ENCODE results near the gene ZFP69. TPM values are rescaled to one million over a fixed set of nuclear protein-coding genes. Genes with fewer than 3 reads are reported as not detected.

ZFP69 gene
- total RNA-seq, 1 donor from 2014 or later, result 1.8 TPM

- Histone ChIP-seq H3K27me3 (ENCODE audit: insufficient read depth, low read length) (no peaks in the 10 kb centered on the region), H3K79me2 (ENCODE audit: insufficient read depth, low read length) (peaks cover 4% of the 10 kb centered on the region), H3K4me3 (ENCODE audit: insufficient read depth, low read depth, low read length) (no peak overlapping the region), H2AFZ (ENCODE audit: low read depth, low read length) (no peak overlapping the region), H3K36me3 (ENCODE audit: insufficient read depth, low read length) (no peaks in the 10 kb centered on the region), H4K20me1 (ENCODE audit: insufficient read depth, low read length) (no peaks in the 10 kb centered on the region), H3K9me3 (ENCODE audit: insufficient read depth, low read depth, low read length) (no peaks in the 10 kb centered on the region), H3K27ac (ENCODE audit: low read depth, low read length) (no peak overlapping the region), H3K4me1 (ENCODE audit: insufficient read depth, low read length) (peaks cover 8% of the 10 kb centered on the region), H3K4me2 (ENCODE audit: low read length) (no peak overlapping the region), H3K9ac (ENCODE audit: low read length) (no peak overlapping the region)
- H3K27me3 Mint-ChIP-seq (ENCODE audit: low read depth, unreplicated experiment), result no peaks in the 10 kb centered on the region
- no peak overlapping the region for H3K4me3 Mint-ChIP-seq (ENCODE audit: unreplicated experiment)
- no peak for DNase-seq (ENCODE audit: low read depth)
- no peaks in the 10 kb centered on the region for H3K9me3 Mint-ChIP-seq (ENCODE audit: unreplicated experiment)
- H3K36me3 Mint-ChIP-seq (ENCODE audit: low read depth, unreplicated experiment), result no peaks in the 10 kb centered on the region
- H3K27ac Mint-ChIP-seq (ENCODE audit: unreplicated experiment), result no peak overlapping the region
- H3K4me1 Mint-ChIP-seq (ENCODE audit: low read depth, unreplicated experiment), result peaks cover 3% of the 10 kb centered on the region
- TF ChIP-seq CTCF (IDR thresholded peaks at IDR 0.05; ENCODE audit: insufficient read depth, low read depth, low read length) (no peak), EZH2 (IDR thresholded peaks at IDR 0.05; ENCODE audit: insufficient read depth, low read length) (no peak)
- no peak for FAIRE-seq
Measured at GRCh38 chr1:40534589-40534988, 57.5 kb downstream of the ZFP69 start.

GRCh38 chr1:40535732-40536131 is 58.6 kb downstream of the ZFP69 start:
- Mint-ChIP-seq H3K36me3 (ENCODE audit: low read depth, unreplicated experiment) (no peaks in the 10 kb centered on the region), H3K27me3 (ENCODE audit: low read depth, unreplicated experiment) (no peaks in the 10 kb centered on the region), H3K4me1 (ENCODE audit: low read depth, unreplicated experiment) (peaks cover 3% of the 10 kb centered on the region), H3K9me3 (ENCODE audit: unreplicated experiment) (no peaks in the 10 kb centered on the region), H3K27ac (ENCODE audit: unreplicated experiment) (no peak overlapping the region), H3K4me3 (ENCODE audit: unreplicated experiment) (no peak overlapping the region)
- TF ChIP-seq CTCF (IDR thresholded peaks at IDR 0.05; ENCODE audit: insufficient read depth, low read depth, low read length) (no peak), EZH2 (IDR thresholded peaks at IDR 0.05; ENCODE audit: insufficient read depth, low read length) (no peak)
- Histone ChIP-seq H4K20me1 (ENCODE audit: insufficient read depth, low read length) (no peaks in the 10 kb centered on the region), H3K27ac (ENCODE audit: low read depth, low read length) (no peak overlapping the region), H3K9ac (ENCODE audit: low read length) (no peak overlapping the region), H3K36me3 (ENCODE audit: insufficient read depth, low read length) (no peaks in the 10 kb centered on the region), H3K4me2 (ENCODE audit: low read length) (no peak overlapping the region), H3K9me3 (ENCODE audit: insufficient read depth, low read depth, low read length) (no peaks in the 10 kb centered on the region), H3K79me2 (ENCODE audit: insufficient read depth, low read length) (peaks cover 4% of the 10 kb centered on the region), H2AFZ (ENCODE audit: low read depth, low read length) (no peak overlapping the region), H3K27me3 (ENCODE audit: insufficient read depth, low read length) (no peaks in the 10 kb centered on the region), H3K4me3 (ENCODE audit: insufficient read depth, low read depth, low read length) (no peak overlapping the region), H3K4me1 (ENCODE audit: insufficient read depth, low read length) (peaks cover 5% of the 10 kb centered on the region)
- FAIRE-seq, result no peak
- DNase-seq (ENCODE audit: low read depth), result no peak

GRCh38 chr1:40539338-40539737 is 62.2 kb downstream of the ZFP69 start:
- Histone ChIP-seq H3K27me3 (ENCODE audit: insufficient read depth, low read length) (no peaks in the 10 kb centered on the region), H3K9ac (ENCODE audit: low read length) (no peak overlapping the region), H3K4me1 (ENCODE audit: insufficient read depth, low read length) (no peaks in the 10 kb centered on the region), H4K20me1 (ENCODE audit: insufficient read depth, low read length) (no peaks in the 10 kb centered on the region), H3K79me2 (ENCODE audit: insufficient read depth, low read length) (no peaks in the 10 kb centered on the region), H3K36me3 (ENCODE audit: insufficient read depth, low read length) (peaks cover 3% of the 10 kb centered on the region), H3K4me2 (ENCODE audit: low read length) (no peak overlapping the region), H2AFZ (ENCODE audit: low read depth, low read length) (no peak overlapping the region), H3K27ac (ENCODE audit: low read depth, low read length) (no peak overlapping the region), H3K4me3 (ENCODE audit: insufficient read depth, low read depth, low read length) (no peak overlapping the region), H3K9me3 (ENCODE audit: insufficient read depth, low read depth, low read length) (no peaks in the 10 kb centered on the region)
- Mint-ChIP-seq H3K27me3 (ENCODE audit: low read depth, unreplicated experiment) (no peaks in the 10 kb centered on the region), H3K27ac (ENCODE audit: unreplicated experiment) (no peak overlapping the region), H3K4me3 (ENCODE audit: unreplicated experiment) (no peak overlapping the region), H3K4me1 (ENCODE audit: low read depth, unreplicated experiment) (no peaks in the 10 kb centered on the region), H3K9me3 (ENCODE audit: unreplicated experiment) (no peaks in the 10 kb centered on the region), H3K36me3 (ENCODE audit: low read depth, unreplicated experiment) (peaks cover 12% of the 10 kb centered on the region)
- no peak for TF ChIP-seq CTCF (IDR thresholded peaks at IDR 0.05; ENCODE audit: insufficient read depth, low read depth, low read length)
- no peak for TF ChIP-seq EZH2 (IDR thresholded peaks at IDR 0.05; ENCODE audit: insufficient read depth, low read length)
- FAIRE-seq, result no peak
- DNase-seq (ENCODE audit: low read depth), result no peak

Other genes with a start within 250 kb of the ZFP69 start
- not detected in 2 replicates for gene TMCO2, start 229.4 kb upstream of the ZFP69 start, total RNA-seq
- gene ZMPSTE24, start 219.1 kb upstream of the ZFP69 start, total RNA-seq, result 62.4 and 62.5 TPM in 2 replicates
- 1.5 and 2.1 TPM in 2 replicates for gene COL9A2, start 160.0 kb upstream of the ZFP69 start, total RNA-seq
- 16.8 and 18.3 TPM in 2 replicates for gene SMAP2, start 103.6 kb upstream of the ZFP69 start, total RNA-seq
- 4.3 and 5.4 TPM in 2 replicates for gene ZFP69B, start 26.8 kb upstream of the ZFP69 start, total RNA-seq
- gene EXO5, start 31.5 kb downstream of the ZFP69 start, total RNA-seq, result 6.5 and 6.8 TPM in 2 replicates
- gene ZNF684, start 54.3 kb downstream of the ZFP69 start, total RNA-seq, result 3.9 and 5.8 TPM in 2 replicates
- gene RIMS3, start 188.4 kb downstream of the ZFP69 start, total RNA-seq, result 4.3 and 4.9 TPM in 2 replicates
- 48.4 and 51.1 TPM in 2 replicates for gene NFYC, start 214.4 kb downstream of the ZFP69 start, total RNA-seq

Data from astrocyte (in vitro differentiated cells and primary cell).